GM18858 (cell line): ENCODE measurements around the gene ZMYM1.
"Not testable (repeated sequence)": the region's sequence is repeated elsewhere in the genome, so short reads cannot be mapped to it uniquely, and the experiment has no call there.

Experiments used
- ATAC-seq: cut with Tn5 transposase; IDR thresholded peaks from one replicate; pipeline ENCODE4 v1.9.1; 2021; ENCODE audit not compliant: unreplicated experiment

Gene ZMYM1

GRCh38 chr1:35079003-35079930 lies at the start of gene ZMYM1:
Gene ZMYM1, plus strand, starts transcription at chr1:35079385. Its CDS starts 14,603 bp downstream, at chr1:35093988.
- ATAC-seq, result peak; percentile 58

- no peak for ATAC-seq
Observed at GRCh38 chr1:35029761-35030160, 49.4 kb upstream of the ZMYM1 start.

- ATAC-seq, result no peak
Observed at GRCh38 chr1:35030338-35030737, 48.8 kb upstream of the ZMYM1 start.

- no peak for ATAC-seq
Observed at GRCh38 chr1:35030756-35031446, 48.3 kb upstream of the ZMYM1 start.

GRCh38 chr1:35032384-35032739 lies 46.8 kb upstream of the ZMYM1 start:
- no peak for ATAC-seq

GRCh38 chr1:35033346-35033745 lies 45.8 kb upstream of the ZMYM1 start:
- no peak for ATAC-seq

GRCh38 chr1:35036621-35037020 lies 42.6 kb upstream of the ZMYM1 start:
- ATAC-seq, result no peak

- ATAC-seq, result no peak
Observed at GRCh38 chr1:35037206-35037605, 42.0 kb upstream of the ZMYM1 start.

- ATAC-seq, result no peak
Observed at GRCh38 chr1:35038723-35039122, 40.5 kb upstream of the ZMYM1 start.

- ATAC-seq, result no peak
Observed at GRCh38 chr1:35043498-35043897, 35.7 kb upstream of the ZMYM1 start.

GRCh38 chr1:35044431-35044830 lies 34.8 kb upstream of the ZMYM1 start:
- ATAC-seq, result no peak

GRCh38 chr1:35046730-35047129 lies 32.5 kb upstream of the ZMYM1 start:
- ATAC-seq, result no peak

- ATAC-seq, result no peak
Observed at GRCh38 chr1:35047188-35047858, 31.9 kb upstream of the ZMYM1 start.

GRCh38 chr1:35049116-35049515 lies 30.1 kb upstream of the ZMYM1 start:
- no peak for ATAC-seq

GRCh38 chr1:35053433-35053832 lies 25.8 kb upstream of the ZMYM1 start:
- ATAC-seq, result no peak

GRCh38 chr1:35054282-35054681 lies 24.9 kb upstream of the ZMYM1 start:
- ATAC-seq, result not testable (repeated sequence)

GRCh38 chr1:35058321-35058720 lies 20.9 kb upstream of the ZMYM1 start:
- not testable (repeated sequence) for ATAC-seq

- ATAC-seq, result no peak
Observed at GRCh38 chr1:35058988-35059387, 20.2 kb upstream of the ZMYM1 start.

- ATAC-seq, result no peak
Observed at GRCh38 chr1:35062518-35063196, 16.5 kb upstream of the ZMYM1 start.

- ATAC-seq, result no peak
Observed at GRCh38 chr1:35064265-35064664, 14.9 kb upstream of the ZMYM1 start.

- ATAC-seq, result no peak
Observed at GRCh38 chr1:35069746-35070145, 9.4 kb upstream of the ZMYM1 start.
